ENCODE results near the gene HPCAL4.

HPCAL4 gene

GRCh38 chr1:39673215-39673614, 18.0 kb downstream of the HPCAL4 start:
- DNase-seq = no peak

GRCh38 chr1:39672551-39672947, 18.7 kb downstream of the HPCAL4 start:
- no peak for DNase-seq

GRCh38 chr1:39671793-39672550, 19.3 kb downstream of the HPCAL4 start, which contains the start of gene NT5C1A:
TSS of gene NT5C1A (minus strand) at chr1:39672107. CDS start at chr1:39672038, 69 bp downstream.
- no peak for DNase-seq

- DNase-seq = no peak
Measured at GRCh38 chr1:39671433-39671792, 19.8 kb downstream of the HPCAL4 start.

GRCh38 chr1:39670689-39671088, 20.5 kb downstream of the HPCAL4 start:
- no peak for DNase-seq

- no peak for DNase-seq
Measured at GRCh38 chr1:39668894-39669293, 22.3 kb downstream of the HPCAL4 start.

GRCh38 chr1:39668111-39668510, 23.1 kb downstream of the HPCAL4 start:
- DNase-seq = no peak

GRCh38 chr1:39666772-39667171, 24.5 kb downstream of the HPCAL4 start:
- DNase-seq = no peak

GRCh38 chr1:39663559-39663958, 27.7 kb downstream of the HPCAL4 start:
- DNase-seq = no peak

GRCh38 chr1:39662861-39663260, 28.4 kb downstream of the HPCAL4 start:
- DNase-seq = no peak

GRCh38 chr1:39659538-39659937, 31.7 kb downstream of the HPCAL4 start:
- no peak for DNase-seq

GRCh38 chr1:39659110-39659509, 32.1 kb downstream of the HPCAL4 start:
- no peak for DNase-seq

GRCh38 chr1:39657923-39658485, 33.2 kb downstream of the HPCAL4 start:
- DNase-seq = peak; percentile 59

- no peak for DNase-seq
Measured at GRCh38 chr1:39657402-39657801, 33.8 kb downstream of the HPCAL4 start.

GRCh38 chr1:39656391-39656790, 34.8 kb downstream of the HPCAL4 start:
- DNase-seq = no peak

GRCh38 chr1:39655578-39656268, 35.5 kb downstream of the HPCAL4 start:
- no peak for DNase-seq

- DNase-seq = no peak
Measured at GRCh38 chr1:39654291-39654690, 36.9 kb downstream of the HPCAL4 start.

- DNase-seq = peak; percentile 60
Measured at GRCh38 chr1:39653546-39654031, 37.6 kb downstream of the HPCAL4 start.

- no peak for DNase-seq
Measured at GRCh38 chr1:39652554-39652953, 38.7 kb downstream of the HPCAL4 start.

- no peak for DNase-seq
Measured at GRCh38 chr1:39652105-39652504, 39.1 kb downstream of the HPCAL4 start.

GRCh38 chr1:39650431-39650830, 40.8 kb downstream of the HPCAL4 start:
- no peak for DNase-seq

GRCh38 chr1:39649636-39650185, 41.5 kb downstream of the HPCAL4 start:
- no peak for DNase-seq

- no peak for DNase-seq
Measured at GRCh38 chr1:39648496-39648895, 42.7 kb downstream of the HPCAL4 start.

- no peak for DNase-seq
Measured at GRCh38 chr1:39647247-39647646, 44.0 kb downstream of the HPCAL4 start.
